Immature natural killer cell (primary cell): ENCODE results near the gene MARVELD1. TPM values are rescaled to one million over a fixed set of nuclear protein-coding genes. Genes with fewer than 3 reads are reported as not detected.

Experiments used
- polyA plus RNA-seq, 3 donors: library from polyadenylated mRNA; unstranded; fragments of 300-500 nt; fragmentation: Illumina TruSeq; gene quantifications; one replicate each; pipeline ENCODE4 v1.2.3, GENCODE V29; 2021

Gene MARVELD1
- polyA plus RNA-seq, 3 donors from 2014 or later, result 0.19 to 1.0 TPM; not detected in 1

Other genes starting within 250 kb of the MARVELD1 start
- gene MMS19, start 215.3 kb upstream of the MARVELD1 start, polyA plus RNA-seq, result 10 to 100 TPM; 21.8 to 32.0 (median 29.6) TPM
- gene UBTD1, start 214.8 kb upstream of the MARVELD1 start, polyA plus RNA-seq, result 1 to 10 TPM; 1.7 to 3.2 (median 2.9) TPM
- not detected for gene ANKRD2, start 141.0 kb upstream of the MARVELD1 start, polyA plus RNA-seq
- not detected for gene HOGA1, start 129.3 kb upstream of the MARVELD1 start, polyA plus RNA-seq
- gene C10orf62, start 124.0 kb upstream of the MARVELD1 start, polyA plus RNA-seq, result not detected
- 1 to 10 TPM in 2 of 3 donors, under 1 TPM in 1; 0.80 to 6.1 (median 1.1) TPM for gene MORN4, start 80.2 kb upstream of the MARVELD1 start, polyA plus RNA-seq
- 10 to 100 TPM; 12.6 to 19.6 (median 17.6) TPM for gene PI4K2A, start 73.1 kb upstream of the MARVELD1 start, polyA plus RNA-seq
- 10 to 100 TPM in 1 of 3 donors, 1 to 10 TPM in 2; 3.0 to 14.1 (median 4.4) TPM for gene AVPI1, start 26.5 kb upstream of the MARVELD1 start, polyA plus RNA-seq
- 10 to 100 TPM; 20.0 to 31.8 (median 26.1) TPM for gene ZFYVE27, start 23.4 kb downstream of the MARVELD1 start, polyA plus RNA-seq
- gene SFRP5, start 58.3 kb downstream of the MARVELD1 start, polyA plus RNA-seq, result not detected
- gene GOLGA7B, start 136.1 kb downstream of the MARVELD1 start, polyA plus RNA-seq, result under 1 TPM; 0.09 to 0.27 (median 0.17) TPM